HepG2 (cell line): Measurements from ENCODE around the gene PDIA6. TPM values are rescaled to one million over a fixed set of nuclear protein-coding genes. Genes with fewer than 3 reads are reported as not detected.

Experiments used
- HIC2 ChIP-seq: sonication (generic); formaldehyde crosslinking; IDR thresholded peaks from 2 replicates; pipeline ENCODE4 v1.9.0; 2022; ENCODE audit warnings: low read depth, missing genetic modification reagents
- KMT2A ChIP-seq: sonication (generic); formaldehyde crosslinking; IDR thresholded peaks from 2 replicates; pipeline ENCODE4 v1.4.0; 2020; ENCODE audit warnings: missing genetic modification reagents
- MIER3 ChIP-seq: IDR thresholded peaks from 2 replicates; pipeline ENCODE4 v1.6.1; 2016; ENCODE audit warnings: missing compliant biosample characterization, borderline replicate concordance
- NRL ChIP-seq: sonication (generic); formaldehyde crosslinking; IDR thresholded peaks from 2 replicates; pipeline ENCODE4 v1.5.0; 2020; ENCODE audit warnings: missing genetic modification reagents, mild to moderate bottlenecking, moderate library complexity, borderline replicate concordance
- ZBTB25 ChIP-seq: IDR thresholded peaks from 2 replicates; pipeline ENCODE4 v1.6.1; 2018; ENCODE audit warnings: missing genetic modification reagents
- ZNF292 ChIP-seq: sonication (generic); formaldehyde crosslinking; IDR thresholded peaks from 2 replicates; pipeline ENCODE4 v1.8.1; 2022; ENCODE audit warnings: mild to moderate bottlenecking, low read depth, missing genetic modification reagents, borderline replicate concordance
- ZNF432 ChIP-seq: sonication (generic); formaldehyde crosslinking; IDR thresholded peaks from 2 replicates; pipeline ENCODE4 v1.5.0; 2020; ENCODE audit warnings: missing genetic modification reagents, mild to moderate bottlenecking, borderline replicate concordance
- ZNF552 ChIP-seq: sonication (generic); formaldehyde crosslinking; IDR thresholded peaks from 2 replicates; pipeline ENCODE4 v1.9.0; 2022; ENCODE audit warnings: missing genetic modification reagents, mild to moderate bottlenecking, borderline replicate concordance
- ZNF609 ChIP-seq: sonication (generic); formaldehyde crosslinking; IDR thresholded peaks from 2 replicates; pipeline ENCODE4 v1.4.0; 2020; ENCODE audit warnings: mild to moderate bottlenecking, missing genetic modification reagents, borderline replicate concordance
- ZNF816 ChIP-seq: sonication (generic); formaldehyde crosslinking; IDR thresholded peaks from 2 replicates; pipeline ENCODE4 v1.8.0; 2022; ENCODE audit warnings: missing genetic modification reagents, mild to moderate bottlenecking, borderline replicate concordance
- polyA plus RNA-seq, 8 experiments: library from polyadenylated mRNA; depleted of rRNA in 3 of 8; stranded (reverse) in 7 of 8; unstranded in 1 of 8; fragments of >200 nt; fragmentation: Illumina TruSeq in 4 of 8; extraction: Trizol in 4 of 8; gene quantifications; 2 replicates each; pipeline versions ENCODE4 v1.2.1 to v1.2.3, GENCODE V29; 2011 to 2016; ENCODE audit warnings: low read depth in 4 of 8, missing spikeins in 1 of 8, mixed read lengths in 1 of 8; ENCODE audit not compliant: insufficient read depth in 1 of 8
- total RNA-seq, 5 experiments: library from RNA; depleted of rRNA; stranded (reverse); fragments of >200 nt; fragmentation: Illumina TruSeq; extraction: Trizol; gene quantifications; 2 replicates each; pipeline ENCODE4 v1.2.3, GENCODE V29; 2016; ENCODE audit warnings: low read depth in 1 of 5
- TF ChIP-seq, protein P1 (sequence below): sonication (generic); formaldehyde crosslinking; IDR thresholded peaks from 2 replicates; pipeline ENCODE4 v1.4.0; 2020; ENCODE audit warnings: missing genetic modification reagents
- TF ChIP-seq, protein P2 (sequence below): sonication (generic); formaldehyde crosslinking; IDR thresholded peaks from 2 replicates; pipeline ENCODE4 v1.4.0; 2020; ENCODE audit warnings: mild to moderate bottlenecking, missing genetic modification reagents

The PDIA6 gene
- total and polyA plus RNA-seq, 2 of the 13 experiments (the other 11 are each of a cell fraction or from before 2014, with no cell fraction given), result 586 to 642 TPM

- TF ChIP-seq, protein P1, sequence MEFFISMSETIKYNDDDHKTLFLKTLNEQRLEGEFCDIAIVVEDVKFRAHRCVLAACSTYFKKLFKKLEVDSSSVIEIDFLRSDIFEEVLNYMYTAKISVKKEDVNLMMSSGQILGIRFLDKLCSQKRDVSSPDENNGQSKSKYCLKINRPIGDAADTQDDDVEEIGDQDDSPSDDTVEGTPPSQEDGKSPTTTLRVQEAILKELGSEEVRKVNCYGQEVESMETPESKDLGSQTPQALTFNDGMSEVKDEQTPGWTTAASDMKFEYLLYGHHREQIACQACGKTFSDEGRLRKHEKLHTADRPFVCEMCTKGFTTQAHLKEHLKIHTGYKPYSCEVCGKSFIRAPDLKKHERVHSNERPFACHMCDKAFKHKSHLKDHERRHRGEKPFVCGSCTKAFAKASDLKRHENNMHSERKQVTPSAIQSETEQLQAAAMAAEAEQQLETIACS (CRISPR knock-in tag), result no peak
- TF ChIP-seq MIER3 (CRISPR knock-in tag) (peak; percentile 8; the same call in 1 of the 2 replicates), ZNF432 (no peak), ZNF816 (CRISPR knock-in tag) (no peak), ZNF292 (CRISPR knock-in tag) (peak; percentile 84; the same call in 1 of the 2 replicates), KMT2A (no peak), HIC2 (CRISPR knock-in tag) (no peak), ZBTB25 (no peak), ZNF552 (CRISPR knock-in tag) (no peak), ZNF609 (no peak; the same call in 1 of the 2 replicates), NRL (CRISPR knock-in tag) (no peak)
- TF ChIP-seq, protein P2, sequence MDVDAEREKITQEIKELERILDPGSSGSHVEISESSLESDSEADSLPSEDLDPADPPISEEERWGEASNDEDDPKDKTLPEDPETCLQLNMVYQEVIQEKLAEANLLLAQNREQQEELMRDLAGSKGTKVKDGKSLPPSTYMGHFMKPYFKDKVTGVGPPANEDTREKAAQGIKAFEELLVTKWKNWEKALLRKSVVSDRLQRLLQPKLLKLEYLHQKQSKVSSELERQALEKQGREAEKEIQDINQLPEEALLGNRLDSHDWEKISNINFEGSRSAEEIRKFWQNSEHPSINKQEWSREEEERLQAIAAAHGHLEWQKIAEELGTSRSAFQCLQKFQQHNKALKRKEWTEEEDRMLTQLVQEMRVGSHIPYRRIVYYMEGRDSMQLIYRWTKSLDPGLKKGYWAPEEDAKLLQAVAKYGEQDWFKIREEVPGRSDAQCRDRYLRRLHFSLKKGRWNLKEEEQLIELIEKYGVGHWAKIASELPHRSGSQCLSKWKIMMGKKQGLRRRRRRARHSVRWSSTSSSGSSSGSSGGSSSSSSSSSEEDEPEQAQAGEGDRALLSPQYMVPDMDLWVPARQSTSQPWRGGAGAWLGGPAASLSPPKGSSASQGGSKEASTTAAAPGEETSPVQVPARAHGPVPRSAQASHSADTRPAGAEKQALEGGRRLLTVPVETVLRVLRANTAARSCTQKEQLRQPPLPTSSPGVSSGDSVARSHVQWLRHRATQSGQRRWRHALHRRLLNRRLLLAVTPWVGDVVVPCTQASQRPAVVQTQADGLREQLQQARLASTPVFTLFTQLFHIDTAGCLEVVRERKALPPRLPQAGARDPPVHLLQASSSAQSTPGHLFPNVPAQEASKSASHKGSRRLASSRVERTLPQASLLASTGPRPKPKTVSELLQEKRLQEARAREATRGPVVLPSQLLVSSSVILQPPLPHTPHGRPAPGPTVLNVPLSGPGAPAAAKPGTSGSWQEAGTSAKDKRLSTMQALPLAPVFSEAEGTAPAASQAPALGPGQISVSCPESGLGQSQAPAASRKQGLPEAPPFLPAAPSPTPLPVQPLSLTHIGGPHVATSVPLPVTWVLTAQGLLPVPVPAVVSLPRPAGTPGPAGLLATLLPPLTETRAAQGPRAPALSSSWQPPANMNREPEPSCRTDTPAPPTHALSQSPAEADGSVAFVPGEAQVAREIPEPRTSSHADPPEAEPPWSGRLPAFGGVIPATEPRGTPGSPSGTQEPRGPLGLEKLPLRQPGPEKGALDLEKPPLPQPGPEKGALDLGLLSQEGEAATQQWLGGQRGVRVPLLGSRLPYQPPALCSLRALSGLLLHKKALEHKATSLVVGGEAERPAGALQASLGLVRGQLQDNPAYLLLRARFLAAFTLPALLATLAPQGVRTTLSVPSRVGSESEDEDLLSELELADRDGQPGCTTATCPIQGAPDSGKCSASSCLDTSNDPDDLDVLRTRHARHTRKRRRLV (CRISPR knock-in tag), result no peak; the same call in 1 of the 2 replicates
Observed at GRCh38 chr2:10814571-10815331, 2.2 kb upstream of the PDIA6 start (continued).
